ENCODE results near the gene C6orf163.

Gene C6orf163

GRCh38 chr6:87357479-87358196 is 13.0 kb downstream of the C6orf163 start:
- DNase-seq, result no peak

- no peak for DNase-seq
Observed at GRCh38 chr6:87364602-87365252, 20.1 kb downstream of the C6orf163 start.

GRCh38 chr6:87366072-87366827 is 21.6 kb downstream of the C6orf163 start:
- DNase-seq, result no peak

- no peak for DNase-seq
Observed at GRCh38 chr6:87366899-87367298, 22.3 kb downstream of the C6orf163 start.

- DNase-seq, result no peak
Observed at GRCh38 chr6:87373377-87373776, 28.8 kb downstream of the C6orf163 start.

- DNase-seq, result no peak
Observed at GRCh38 chr6:87375315-87375714, 30.7 kb downstream of the C6orf163 start.

- DNase-seq, result no peak
Observed at GRCh38 chr6:87376643-87377042, 32.0 kb downstream of the C6orf163 start.

GRCh38 chr6:87378947-87379346 is 34.3 kb downstream of the C6orf163 start:
- no peak for DNase-seq

- DNase-seq, result no peak
Observed at GRCh38 chr6:87382861-87383260, 38.2 kb downstream of the C6orf163 start.

- no peak for DNase-seq
Observed at GRCh38 chr6:87384038-87384437, 39.4 kb downstream of the C6orf163 start.

- no peak for DNase-seq
Observed at GRCh38 chr6:87384449-87384848, 39.8 kb downstream of the C6orf163 start.

- DNase-seq, result no peak
Observed at GRCh38 chr6:87391334-87391733, 46.7 kb downstream of the C6orf163 start.

- DNase-seq, result peak; percentile 22
Observed at GRCh38 chr6:87393026-87393622, 48.5 kb downstream of the C6orf163 start.

GRCh38 chr6:87395431-87395830 is 50.8 kb downstream of the C6orf163 start:
- DNase-seq, result no peak

GRCh38 chr6:87396595-87397392 is 52.2 kb downstream of the C6orf163 start:
- DNase-seq, result no peak

GRCh38 chr6:87397656-87398055 is 53.0 kb downstream of the C6orf163 start:
- no peak for DNase-seq

GRCh38 chr6:87401832-87402231 is 57.2 kb downstream of the C6orf163 start:
- DNase-seq, result no peak

- DNase-seq, result no peak
Observed at GRCh38 chr6:87407561-87407900, 62.9 kb downstream of the C6orf163 start.

- DNase-seq, result peak; percentile 99
Observed at GRCh38 chr6:87407901-87408720, 63.5 kb downstream of the C6orf163 start, which contains the start of gene CFAP206. CFAP206 (plus strand) TSS chr6:87407972; CDS start chr6:87409840, 1,868 bp downstream.

- peak; percentile 73 for DNase-seq
Observed at GRCh38 chr6:87408721-87409155, 64.1 kb downstream of the C6orf163 start.
